Natural killer cell (primary cell): ENCODE data around the gene EDC3. TPM values are rescaled to one million over a fixed set of nuclear protein-coding genes. Genes with fewer than 3 reads are reported as not detected.

ENCODE experiments used
- ATAC-seq, 3 donors: fragments of 150-1000 bp in 2 of 3; fragments of 200-7000 bp in 1 of 3; cut with Tn5 transposase; 1 replicate in 1 of 3; 2 replicates in 2 of 3; pipeline ENCODE4 v1.10.0; 2021; ENCODE audit warnings: mild to moderate bottlenecking in 2 of 3, moderate library complexity in 2 of 3
- DNase-seq, 2 donors: peaks; one replicate each; pipeline versions ENCODE4 v3.0.0 to v3.0.0-alpha.2; 2013 to 2021; ENCODE audit warnings: mixed read lengths in 1 of 2
- H3K27ac ChIP-seq: one replicate; pipeline ENCODE4 v1.5.1; 2013; ENCODE audit warnings: mild to moderate bottlenecking, low read length
- H3K27me3 ChIP-seq: one replicate; pipeline ENCODE4 v1.6.1; 2013; ENCODE audit warnings: low read length; ENCODE audit not compliant: control insufficient read depth, insufficient read depth
- H3K36me3 ChIP-seq: one replicate; pipeline ENCODE4 v1.6.1; 2013; ENCODE audit warnings: low read length; ENCODE audit not compliant: control insufficient read depth, insufficient read depth
- H3K4me1 ChIP-seq: one replicate; pipeline ENCODE4 v1.6.1; 2013; ENCODE audit warnings: low read length; ENCODE audit not compliant: control insufficient read depth, insufficient read depth
- H3K4me3 ChIP-seq: one replicate; pipeline ENCODE4 v1.5.1; 2013; ENCODE audit warnings: low read length
- H3K9me3 ChIP-seq: one replicate; pipeline ENCODE4 v1.6.1; 2013; ENCODE audit warnings: low read length; ENCODE audit not compliant: control insufficient read depth, insufficient read depth
- H3K27ac Mint-ChIP-seq, 2 donors: one replicate each; pipeline ENCODE4 v1.8.0; 2022; ENCODE audit warnings: mild to moderate bottlenecking in 2 of 2, mixed read lengths in 2 of 2, moderate library complexity in 1 of 2
- H3K27me3 Mint-ChIP-seq, 2 donors: one replicate each; pipeline ENCODE4 v1.8.0; 2022; ENCODE audit warnings: low read depth in 2 of 2, mixed read lengths in 2 of 2
- H3K36me3 Mint-ChIP-seq: one replicate; pipeline ENCODE4 v1.8.0; 2022; ENCODE audit warnings: mixed read lengths
- H3K4me1 Mint-ChIP-seq, 2 donors: one replicate each; pipeline ENCODE4 v1.8.0; 2022; ENCODE audit warnings: mixed read lengths in 2 of 2
- H3K4me3 Mint-ChIP-seq: one replicate; pipeline ENCODE4 v1.8.0; 2022; ENCODE audit warnings: mild to moderate bottlenecking, moderate library complexity, mixed read lengths
- H3K9me3 Mint-ChIP-seq, 2 donors: one replicate each; pipeline ENCODE4 v1.8.0; 2022; ENCODE audit warnings: mixed read lengths in 2 of 2
- WGBS: methylation state at CpG from one replicate; pipeline ENCODE4 v1.1.7; 2013; ENCODE audit warnings: missing lambda C conversion rate; ENCODE audit not compliant: insufficient coverage; 5-methylcytosine and 5-hydroxymethylcytosine counted together
- intact Hi-C: fragments of 100-400 bp; cut with micrococcal nuclease; formaldehyde crosslinking; loops from one replicate; pipeline ENCODE4 v1.14.2; 2022
- total RNA-seq, 4 donors: library from RNA; stranded (reverse); fragments of 120-200 nt in 1 of 4; gene quantifications; one replicate each; pipeline versions ENCODE4 v1.2.3 to v1.2.4, GENCODE V29; 2013 to 2022
- TF ChIP-seq, protein P1 (sequence below): fragments of 200-600 bp; IDR thresholded peaks from one replicate; pipeline ENCODE4 v1.8.0; 2022; ENCODE audit warnings: antibody characterized with exemption

The EDC3 gene
- total RNA-seq, 3 donors from 2014 or later (not counting 1 experiment from before 2014, with no cell fraction given), result 22.4 to 39.2 (median 32.6) TPM

DNA sequence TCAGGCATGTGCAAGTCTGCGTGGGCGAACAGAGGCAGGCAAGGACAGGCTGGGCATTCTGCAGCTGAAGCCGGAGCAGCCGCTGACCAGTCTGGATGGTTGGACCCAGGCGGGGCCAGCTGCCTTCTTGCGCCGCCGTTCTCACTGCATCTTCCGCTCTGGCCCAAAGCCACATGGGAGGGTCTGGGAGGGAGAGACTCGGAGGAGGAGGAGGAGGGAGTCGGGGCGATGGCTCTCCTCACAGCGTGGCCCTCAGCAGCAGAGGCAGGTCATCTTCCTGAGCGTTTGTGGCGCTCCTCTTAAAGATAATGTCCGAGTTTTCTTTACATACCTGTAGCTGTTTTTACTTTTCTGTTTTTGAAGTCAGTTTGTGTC is 74.3 kb downstream of the EDC3 start:
- WGBS, result 98% methylated on average over 16 of the region's 16 CpGs
- TF ChIP-seq, protein P1, sequence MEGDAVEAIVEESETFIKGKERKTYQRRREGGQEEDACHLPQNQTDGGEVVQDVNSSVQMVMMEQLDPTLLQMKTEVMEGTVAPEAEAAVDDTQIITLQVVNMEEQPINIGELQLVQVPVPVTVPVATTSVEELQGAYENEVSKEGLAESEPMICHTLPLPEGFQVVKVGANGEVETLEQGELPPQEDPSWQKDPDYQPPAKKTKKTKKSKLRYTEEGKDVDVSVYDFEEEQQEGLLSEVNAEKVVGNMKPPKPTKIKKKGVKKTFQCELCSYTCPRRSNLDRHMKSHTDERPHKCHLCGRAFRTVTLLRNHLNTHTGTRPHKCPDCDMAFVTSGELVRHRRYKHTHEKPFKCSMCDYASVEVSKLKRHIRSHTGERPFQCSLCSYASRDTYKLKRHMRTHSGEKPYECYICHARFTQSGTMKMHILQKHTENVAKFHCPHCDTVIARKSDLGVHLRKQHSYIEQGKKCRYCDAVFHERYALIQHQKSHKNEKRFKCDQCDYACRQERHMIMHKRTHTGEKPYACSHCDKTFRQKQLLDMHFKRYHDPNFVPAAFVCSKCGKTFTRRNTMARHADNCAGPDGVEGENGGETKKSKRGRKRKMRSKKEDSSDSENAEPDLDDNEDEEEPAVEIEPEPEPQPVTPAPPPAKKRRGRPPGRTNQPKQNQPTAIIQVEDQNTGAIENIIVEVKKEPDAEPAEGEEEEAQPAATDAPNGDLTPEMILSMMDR, result no peak
- Histone ChIP-seq H3K36me3 (peaks cover 79% of the 10 kb centered on the region), H3K9me3 (no peaks in the 10 kb centered on the region), H3K4me3 (no peak overlapping the region), H3K27ac (no peak overlapping the region), H3K4me1 (peaks cover 48% of the 10 kb centered on the region), H3K27me3 (no peaks in the 10 kb centered on the region)
- intact Hi-C loops, result no loop called here
- no peaks in the 10 kb centered on the region for H3K9me3 Mint-ChIP-seq
- no peak for DNase-seq
- peak overlapping the region; percentile 59 to 81 for H3K27ac Mint-ChIP-seq
- H3K36me3 Mint-ChIP-seq, result no peaks in the 10 kb centered on the region
- ATAC-seq, result no peak
- H3K4me1 Mint-ChIP-seq, result peaks cover 46 to 58% of the 10 kb centered on the region in 2 donors
- H3K27me3 Mint-ChIP-seq, result no peaks in the 10 kb centered on the region
- no peak overlapping the region for H3K4me3 Mint-ChIP-seq

DNA sequence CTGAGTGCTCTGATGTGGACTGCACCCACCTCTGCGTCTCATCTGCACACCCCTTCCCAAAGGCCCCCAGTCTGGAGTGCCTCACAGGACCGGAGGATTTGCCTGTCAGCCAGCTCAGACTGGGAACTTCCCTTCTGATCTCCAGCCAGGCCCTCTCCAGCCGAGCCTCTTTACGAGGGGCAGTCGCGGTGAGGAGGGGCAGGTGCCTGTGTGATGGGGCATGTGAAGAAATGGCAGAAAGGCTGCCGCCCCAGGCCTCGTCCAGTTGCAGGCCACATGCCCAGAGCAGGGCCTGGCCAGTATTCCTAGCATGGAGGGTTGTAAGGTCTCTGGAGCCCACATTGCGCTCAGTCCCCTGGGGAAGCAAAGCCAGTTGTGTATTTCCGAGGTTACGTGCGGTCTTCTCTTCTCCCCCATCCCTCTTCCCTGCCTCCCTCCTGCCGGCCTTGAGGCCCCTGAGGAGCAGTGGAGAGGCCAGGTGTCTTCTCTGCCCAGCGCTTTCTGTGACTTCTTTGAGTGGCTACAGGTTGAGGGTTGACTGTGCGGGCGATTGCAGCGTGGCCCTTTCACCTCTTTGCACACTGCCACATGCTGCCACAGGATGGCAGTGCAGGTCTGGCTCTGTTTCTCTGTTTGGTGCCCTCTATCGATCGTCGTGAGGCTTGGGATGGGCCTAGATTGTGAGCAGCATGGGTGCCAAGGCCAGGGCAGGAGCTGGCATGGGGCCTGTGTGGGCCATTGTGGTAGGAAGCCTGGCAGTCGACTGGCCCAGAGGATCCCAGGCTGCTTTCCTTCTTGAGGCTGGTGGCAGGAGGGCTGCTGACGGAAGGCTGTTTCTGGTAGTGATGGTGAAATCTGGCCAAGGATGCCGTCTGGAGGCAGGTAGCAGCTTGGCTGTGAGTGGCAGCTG is 74.9 kb downstream of the EDC3 start:
- 63% methylated on average over 20 of the region's 23 CpGs for WGBS
- Mint-ChIP-seq H3K4me3 (peak overlapping the region; percentile 13), H3K36me3 (no peaks in the 10 kb centered on the region), H3K4me1 (peaks cover 48 to 62% of the 10 kb centered on the region in 2 donors), H3K27me3 (no peaks in the 10 kb centered on the region), H3K27ac (peak overlapping the region; percentile 59 to 81), H3K9me3 (no peaks in the 10 kb centered on the region)
- peaks cover 72% of the 10 kb centered on the region for H3K36me3 ChIP-seq
- H3K27ac ChIP-seq, result no peak overlapping the region
- H3K4me3 ChIP-seq, result no peak overlapping the region
- H3K9me3 ChIP-seq, result no peaks in the 10 kb centered on the region
- peak; percentile 58 to 88 for DNase-seq
- ATAC-seq, result peak; percentile 86 to 91 (median 89)
- peaks cover 46% of the 10 kb centered on the region for H3K4me1 ChIP-seq
- intact Hi-C loops, result no loop called here
- TF ChIP-seq, protein P1, result peak; percentile 83
- no peaks in the 10 kb centered on the region for H3K27me3 ChIP-seq

DNA sequence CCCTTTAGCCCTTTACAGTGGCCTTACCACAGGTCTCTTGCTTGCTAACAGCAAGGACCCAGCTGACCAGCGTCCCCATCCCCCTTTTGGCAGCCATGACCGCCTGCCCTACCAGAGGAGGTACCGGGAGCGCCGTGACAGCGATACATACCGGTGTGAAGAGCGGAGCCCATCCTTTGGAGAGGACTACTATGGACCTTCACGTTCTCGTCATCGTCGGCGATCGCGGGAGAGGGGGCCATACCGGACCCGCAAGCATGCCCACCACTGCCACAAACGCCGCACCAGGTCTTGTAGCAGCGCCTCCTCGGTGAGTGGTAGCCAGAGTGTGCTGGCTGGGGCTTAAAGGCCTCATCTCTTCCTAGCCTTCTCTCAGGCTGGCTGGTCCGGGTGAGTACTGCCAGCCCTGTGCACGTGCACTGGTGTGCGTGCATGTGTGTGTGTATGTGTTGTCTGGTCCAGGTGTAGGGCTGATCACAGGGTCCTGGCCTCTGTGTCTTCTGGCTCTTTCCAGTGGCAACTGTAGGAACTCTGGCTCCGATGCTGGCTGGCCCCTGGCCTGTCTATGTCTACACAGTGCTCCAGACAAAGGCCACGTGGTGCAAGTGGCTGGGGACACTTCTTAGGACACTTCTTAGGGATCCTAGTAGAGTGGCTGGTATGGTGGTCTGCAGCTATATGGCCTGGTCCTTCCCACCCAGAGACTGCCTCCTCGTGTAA is 75.7 kb downstream of the EDC3 start:
- H3K4me3 Mint-ChIP-seq, result no peak overlapping the region
- peaks cover 41% of the 10 kb centered on the region for H3K4me1 ChIP-seq
- H3K27ac Mint-ChIP-seq, result peak overlapping the region in 1 of 2 donors; percentile 81

More for the DNA sequence above, 75.7 kb downstream of the EDC3 start:
- Histone ChIP-seq H3K27ac (no peak overlapping the region), H3K36me3 (peaks cover 64% of the 10 kb centered on the region), H3K9me3 (no peaks in the 10 kb centered on the region), H3K4me3 (no peak overlapping the region), H3K27me3 (no peaks in the 10 kb centered on the region)
- intact Hi-C loops, result loop anchor here (10.0 kb wide), 1 partner anchor 835 kb away; the partner anchor contains the start of gene SIN3A
- 95% methylated on average over 27 of the region's 27 CpGs for WGBS
- DNase-seq (no peak), ATAC-seq (no peak)
- no peaks in the 10 kb centered on the region for H3K36me3 Mint-ChIP-seq
- TF ChIP-seq, protein P1, result no peak
- no peaks in the 10 kb centered on the region for H3K27me3 Mint-ChIP-seq
- no peaks in the 10 kb centered on the region for H3K9me3 Mint-ChIP-seq
- H3K4me1 Mint-ChIP-seq, result peaks cover 48 to 62% of the 10 kb centered on the region in 2 donors
